IPS-15b (cell line): ENCODE measurements around the gene IPO13.
A peak's percentile ranks its signal among the peaks of the same experiment; 100 is the strongest.

Experiments used
- H3K27me3 ChIP-seq: one replicate; pipeline ENCODE4 v1.6.1; 2013; ENCODE audit warnings: low read length; ENCODE audit not compliant: control insufficient read depth, insufficient read depth
- H3K36me3 ChIP-seq: one replicate; pipeline ENCODE4 v1.6.1; 2013; ENCODE audit warnings: low read length; ENCODE audit not compliant: control insufficient read depth, insufficient read depth
- H3K4me1 ChIP-seq: one replicate; pipeline ENCODE4 v1.6.1; 2013; ENCODE audit warnings: mild to moderate bottlenecking, low read length; ENCODE audit not compliant: control insufficient read depth, insufficient read depth
- H3K4me3 ChIP-seq: one replicate; pipeline ENCODE4 v1.5.1; 2013; ENCODE audit warnings: low read depth, low read length
- H3K9ac ChIP-seq: one replicate; pipeline ENCODE4 v1.6.1; 2013; ENCODE audit warnings: low read depth, mild to moderate bottlenecking, low read length
- H3K9me3 ChIP-seq: one replicate; pipeline ENCODE4 v1.6.1; 2013; ENCODE audit warnings: mild to moderate bottlenecking, low read length; ENCODE audit not compliant: control insufficient read depth, insufficient read depth

IPO13 gene

GRCh38 chr1:43979261-43979527 lies 32.4 kb downstream of the IPO13 start:
- peaks cover 26% of the 10 kb centered on the region for H3K36me3 ChIP-seq
- peak overlapping the region; percentile 55 for H3K4me3 ChIP-seq
- peaks cover 8% of the 10 kb centered on the region for H3K4me1 ChIP-seq
- H3K27me3 ChIP-seq: no peaks in the 10 kb centered on the region
- no peak overlapping the region for H3K9ac ChIP-seq
- no peaks in the 10 kb centered on the region for H3K9me3 ChIP-seq

GRCh38 chr1:43979528-43980254 lies 32.9 kb downstream of the IPO13 start:
- no peaks in the 10 kb centered on the region for H3K9me3 ChIP-seq
- H3K27me3 ChIP-seq: no peaks in the 10 kb centered on the region
- peaks cover 28% of the 10 kb centered on the region for H3K36me3 ChIP-seq
- H3K4me3 ChIP-seq: peak overlapping the region; percentile 55
- peak overlapping the region; percentile 77 for H3K9ac ChIP-seq
- H3K4me1 ChIP-seq: peaks cover 8% of the 10 kb centered on the region

DNA sequence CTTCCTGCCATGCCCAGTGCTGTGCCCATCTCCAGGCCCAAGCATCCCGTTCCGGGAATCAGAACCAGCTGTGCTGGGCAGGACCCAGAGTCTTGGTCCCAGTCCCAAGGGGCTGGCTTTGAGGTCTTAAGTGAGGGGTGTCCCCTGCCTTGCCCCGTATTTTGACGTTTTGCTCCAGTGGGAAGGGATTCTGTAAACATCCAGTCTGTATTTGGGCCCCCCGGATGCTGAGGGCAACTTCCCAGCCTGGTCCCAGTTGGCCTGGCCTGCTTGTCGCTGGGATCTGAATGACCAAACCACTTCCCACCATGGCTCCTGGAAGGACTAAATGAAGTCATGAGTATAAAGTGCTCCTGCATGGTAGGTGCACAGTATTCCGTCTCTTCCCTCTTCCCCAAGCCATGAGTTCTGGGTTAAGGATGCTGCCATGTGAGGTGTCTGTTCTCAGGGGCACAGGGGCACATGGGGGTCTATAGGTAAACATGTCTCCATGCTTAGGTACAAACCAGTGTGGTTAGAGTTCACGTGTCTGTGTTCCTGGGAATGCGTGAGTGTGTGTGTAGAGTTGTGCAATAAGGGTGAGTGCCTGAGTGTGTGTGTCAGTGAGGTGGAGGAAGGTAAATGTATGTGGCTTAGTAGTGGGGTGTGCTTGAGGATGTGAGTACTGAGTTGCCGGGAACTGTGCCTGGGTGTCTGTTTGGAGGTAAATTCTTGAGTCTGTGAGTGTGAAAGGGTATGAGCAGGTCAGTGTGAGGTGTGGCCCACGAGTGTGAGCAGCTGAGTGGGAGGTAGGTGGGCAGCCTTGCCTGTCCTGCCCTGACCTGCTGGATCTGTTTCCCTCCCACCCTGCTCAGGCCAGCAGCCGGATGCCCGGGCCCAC lies 33.7 kb downstream of the IPO13 start:
- Histone ChIP-seq H3K4me3 (peak overlapping the region; percentile 55), H3K27me3 (no peaks in the 10 kb centered on the region), H3K4me1 (peaks cover 8% of the 10 kb centered on the region), H3K9me3 (no peaks in the 10 kb centered on the region), H3K9ac (peak overlapping the region; percentile 77), H3K36me3 (peaks cover 31% of the 10 kb centered on the region)

- H3K27me3 ChIP-seq: no peaks in the 10 kb centered on the region
- H3K36me3 ChIP-seq: peaks cover 32% of the 10 kb centered on the region
- no peak overlapping the region for H3K4me3 ChIP-seq
- no peak overlapping the region for H3K9ac ChIP-seq
- peaks cover 8% of the 10 kb centered on the region for H3K4me1 ChIP-seq
- no peaks in the 10 kb centered on the region for H3K9me3 ChIP-seq
Measured at GRCh38 chr1:43981135-43981491, 34.4 kb downstream of the IPO13 start.

DNA sequence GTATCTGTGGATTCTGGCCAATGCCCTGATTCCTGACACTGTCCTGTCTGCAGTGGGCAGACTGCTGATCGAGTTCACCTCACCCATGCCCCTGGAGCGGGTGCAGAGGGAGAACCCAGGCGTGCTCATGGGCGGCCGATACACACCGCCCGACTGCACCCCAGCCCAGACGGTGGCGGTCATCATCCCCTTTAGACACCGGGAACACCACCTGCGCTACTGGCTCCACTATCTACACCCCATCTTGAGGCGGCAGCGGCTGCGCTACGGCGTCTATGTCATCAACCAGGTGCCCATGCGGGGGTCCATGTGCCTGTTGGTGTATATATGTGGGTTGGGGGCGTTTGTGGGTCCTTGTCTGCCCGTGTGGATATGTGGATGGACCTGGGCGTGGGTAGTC lies 34.9 kb downstream of the IPO13 start:
- Histone ChIP-seq H3K4me1 (peaks cover 8% of the 10 kb centered on the region), H3K27me3 (no peaks in the 10 kb centered on the region), H3K36me3 (peaks cover 27% of the 10 kb centered on the region), H3K9ac (no peak overlapping the region), H3K4me3 (no peak overlapping the region), H3K9me3 (no peaks in the 10 kb centered on the region)

DNA sequence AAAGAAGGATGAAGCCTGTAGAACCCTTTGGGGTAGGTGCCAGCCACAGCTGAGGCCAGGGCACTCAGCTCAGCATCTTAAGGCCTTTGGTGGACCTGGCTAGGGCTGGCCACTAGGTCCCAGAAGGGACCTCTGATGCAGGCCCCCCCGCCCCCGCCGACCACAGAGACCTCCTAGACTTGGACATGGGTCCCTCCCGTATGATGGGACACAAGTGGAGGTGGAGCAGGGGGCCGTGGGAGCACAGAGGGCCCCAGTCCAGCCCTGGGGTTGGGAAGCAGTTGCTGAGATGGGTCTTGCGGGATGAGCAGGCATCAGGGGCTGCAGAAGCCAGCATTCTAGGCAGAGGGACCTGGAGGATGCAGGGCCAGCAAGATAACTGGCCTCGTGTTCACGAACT lies 35.5 kb downstream of the IPO13 start:
- H3K9ac ChIP-seq: no peak overlapping the region
- H3K36me3 ChIP-seq: peaks cover 22% of the 10 kb centered on the region
- H3K27me3 ChIP-seq: no peaks in the 10 kb centered on the region
- H3K4me3 ChIP-seq: no peak overlapping the region
- peaks cover 8% of the 10 kb centered on the region for H3K4me1 ChIP-seq
- no peaks in the 10 kb centered on the region for H3K9me3 ChIP-seq

DNA sequence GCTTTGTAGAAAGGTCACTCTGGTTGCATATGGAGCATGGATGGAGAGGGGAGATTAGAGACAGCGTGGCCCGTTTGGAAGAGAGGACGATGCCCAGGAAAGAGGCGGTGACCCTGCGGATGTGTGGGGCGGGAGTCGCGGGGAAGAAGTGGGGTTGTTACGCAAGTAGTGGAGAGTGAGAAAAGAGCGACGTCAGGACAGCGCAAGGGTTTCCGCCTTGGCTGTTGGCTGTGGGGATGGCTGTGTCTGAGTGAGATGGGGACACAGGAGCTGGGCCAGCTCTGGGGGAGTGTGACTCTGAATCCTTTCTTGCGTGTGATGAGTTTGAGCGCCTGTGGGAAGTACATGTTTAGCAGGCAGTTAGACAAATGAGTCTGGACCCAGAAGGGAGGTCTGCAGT lies 36.1 kb downstream of the IPO13 start:
- Histone ChIP-seq H3K4me1 (peaks cover 8% of the 10 kb centered on the region), H3K27me3 (no peaks in the 10 kb centered on the region), H3K4me3 (no peak overlapping the region), H3K9me3 (no peaks in the 10 kb centered on the region), H3K36me3 (peaks cover 19% of the 10 kb centered on the region), H3K9ac (no peak overlapping the region)

DNA sequence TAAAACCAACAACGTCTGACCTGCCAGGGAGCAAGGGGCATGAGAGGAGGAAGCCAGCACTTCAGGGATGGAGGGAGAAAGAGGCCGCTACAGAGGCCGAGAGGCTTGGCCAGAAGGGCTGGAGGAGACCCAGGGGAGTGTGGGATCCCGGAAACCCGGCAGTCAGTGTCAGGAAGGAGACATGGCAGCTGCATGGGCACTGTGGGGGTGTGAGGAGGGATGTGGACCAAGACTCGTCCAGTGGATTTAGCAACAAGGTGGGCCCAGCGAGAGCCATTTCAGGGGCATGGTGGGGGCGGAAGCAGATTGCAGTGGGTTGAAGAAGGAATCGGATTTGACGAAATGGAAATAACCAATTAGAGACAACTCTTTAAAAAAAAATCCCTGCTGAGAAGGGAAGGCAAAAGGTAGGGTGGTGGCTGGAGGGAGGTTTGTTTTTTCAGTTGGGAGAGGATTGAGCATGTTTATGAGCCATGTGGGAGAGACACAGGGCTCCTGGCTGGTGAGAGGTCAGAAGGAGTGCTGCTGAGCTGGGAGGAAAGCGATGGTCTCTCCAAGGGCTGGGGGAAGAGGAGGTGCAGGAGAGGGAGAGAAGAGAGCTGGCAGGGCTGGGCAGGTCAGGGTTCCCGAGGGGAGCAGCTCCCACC lies 36.6 kb downstream of the IPO13 start:
- Histone ChIP-seq H3K4me1 (peaks cover 8% of the 10 kb centered on the region), H3K9ac (no peak overlapping the region), H3K9me3 (no peaks in the 10 kb centered on the region), H3K4me3 (no peak overlapping the region), H3K36me3 (peaks cover 19% of the 10 kb centered on the region), H3K27me3 (no peaks in the 10 kb centered on the region)

GRCh38 chr1:43984855-43985254 lies 38.1 kb downstream of the IPO13 start:
- peaks cover 8% of the 10 kb centered on the region for H3K4me1 ChIP-seq

DNA sequence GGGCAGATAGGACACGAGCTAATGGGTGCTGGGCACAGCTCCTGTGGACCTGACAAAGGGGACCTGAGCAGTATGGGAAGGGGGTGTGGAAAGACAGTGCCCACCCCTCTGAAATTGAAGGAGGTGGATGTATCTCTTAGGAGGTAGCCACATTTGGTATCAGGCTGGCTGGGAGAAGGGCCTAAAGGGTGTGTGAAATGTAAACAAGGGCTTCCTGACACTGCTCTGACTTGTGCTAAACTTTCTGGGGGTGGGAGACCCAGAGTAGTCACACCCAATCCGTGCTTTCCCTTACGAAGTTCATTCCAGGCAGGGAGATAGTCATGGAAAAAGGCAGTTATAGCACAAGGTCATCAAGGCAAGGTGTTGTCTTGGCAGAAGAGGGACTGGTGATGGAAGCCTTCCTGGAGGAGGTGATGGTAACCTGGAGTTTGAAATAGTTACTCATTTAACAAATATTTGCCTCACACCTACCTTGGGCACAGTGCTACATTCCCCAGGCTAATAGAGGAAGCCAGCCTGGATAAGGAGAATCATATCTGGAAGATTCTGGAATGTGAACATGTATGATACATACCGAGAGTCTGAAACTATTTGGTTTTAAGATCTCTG lies 39.3 kb downstream of the IPO13 start:
- H3K9ac ChIP-seq: no peak overlapping the region
- H3K27me3 ChIP-seq: no peaks in the 10 kb centered on the region
- H3K4me1 ChIP-seq: no peaks in the 10 kb centered on the region
- H3K4me3 ChIP-seq: no peak overlapping the region
- H3K9me3 ChIP-seq: no peaks in the 10 kb centered on the region
- peaks cover 19% of the 10 kb centered on the region for H3K36me3 ChIP-seq

More at GRCh38 chr1:43984855-43985254, 38.1 kb downstream of the IPO13 start:
- Histone ChIP-seq H3K9ac (no peak overlapping the region), H3K27me3 (no peaks in the 10 kb centered on the region), H3K36me3 (peaks cover 19% of the 10 kb centered on the region), H3K4me3 (no peak overlapping the region), H3K9me3 (no peaks in the 10 kb centered on the region)

DNA sequence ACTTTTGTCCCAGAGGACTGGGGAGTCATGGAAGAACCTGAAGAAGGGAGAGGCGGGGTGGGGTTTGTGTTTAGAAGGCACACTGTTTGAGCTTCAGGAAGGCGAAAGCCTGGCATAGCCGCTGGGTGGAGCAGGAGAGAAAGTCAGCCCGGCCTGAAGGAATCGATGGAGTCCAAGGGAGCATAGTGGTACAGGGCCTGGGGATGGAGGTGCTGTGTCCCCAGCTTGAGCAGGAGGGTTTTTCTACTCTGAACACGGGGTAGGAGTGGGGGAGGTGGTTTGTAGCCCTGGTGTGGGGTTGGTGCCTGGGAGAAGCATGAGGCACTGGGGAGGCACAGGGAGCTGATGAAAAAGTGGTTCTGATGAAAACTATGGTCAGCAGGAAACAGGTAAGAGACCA lies 40.0 kb downstream of the IPO13 start:
- H3K9me3 ChIP-seq: no peaks in the 10 kb centered on the region
- no peaks in the 10 kb centered on the region for H3K4me1 ChIP-seq
- no peak overlapping the region for H3K9ac ChIP-seq
- peaks cover 12% of the 10 kb centered on the region for H3K36me3 ChIP-seq
- no peaks in the 10 kb centered on the region for H3K27me3 ChIP-seq
- H3K4me3 ChIP-seq: no peak overlapping the region
